Esophagus (tissue), 2 donors: ENCODE results near the gene C1QC. TPM values are rescaled to one million over a fixed set of nuclear protein-coding genes. Genes with fewer than 3 reads are reported as not detected.

Experiments used
- H3K27ac ChIP-seq, 2 donors: one replicate each; pipeline ENCODE4 v1.5.1; 2013; ENCODE audit warnings: low read depth in 2 of 2, mild to moderate bottlenecking in 2 of 2, inconsistent platforms in 1 of 2, low read length in 1 of 2, moderate library complexity in 1 of 2
- H3K27me3 ChIP-seq, 2 donors: one replicate each; pipeline ENCODE4 v1.6.1; 2013; ENCODE audit warnings: low read length in 2 of 2, control low read depth in 1 of 2, mild to moderate bottlenecking in 1 of 2; ENCODE audit not compliant: insufficient read depth in 2 of 2, control insufficient read depth in 1 of 2
- H3K36me3 ChIP-seq, 2 donors: one replicate each; pipeline ENCODE4 v1.6.1; 2013; ENCODE audit warnings: low read length in 1 of 2; ENCODE audit not compliant: control insufficient read depth in 2 of 2, insufficient read depth in 2 of 2
- H3K4me1 ChIP-seq, 2 donors: one replicate each; pipeline ENCODE4 v1.6.1; 2013; ENCODE audit warnings: low read length in 1 of 2; ENCODE audit not compliant: control insufficient read depth in 2 of 2, insufficient read depth in 2 of 2
- H3K4me3 ChIP-seq, 2 donors: one replicate each; pipeline ENCODE4 v1.5.1; 2013; ENCODE audit warnings: low read length in 2 of 2, mild to moderate bottlenecking in 2 of 2, low read depth in 1 of 2, moderate library complexity in 1 of 2
- H3K9me3 ChIP-seq, 2 donors: one replicate each; pipeline ENCODE4 v1.6.1; 2013; ENCODE audit warnings: mild to moderate bottlenecking in 2 of 2, low read depth in 1 of 2, low read length in 1 of 2, moderate library complexity in 1 of 2; ENCODE audit not compliant: control insufficient read depth in 2 of 2, insufficient read depth in 1 of 2
- WGBS, 2 donors: extraction: QIAGEN DNeasy Blood & Tissue Kit; methylation state at CpG; one replicate each; pipeline ENCODE4 v1.1.7; 2013; 5-methylcytosine and 5-hydroxymethylcytosine counted together
- polyA plus RNA-seq, 2 donors: library from polyadenylated mRNA; stranded (reverse); fragments of 200-250 nt; gene quantifications; one replicate each; pipeline ENCODE4 v1.2.3, GENCODE V29; 2013
- donor health status: healthy with polysubstance abuse.
- donor health status: Bipolar disorder and iron deficiency.

The C1QC gene
- polyA plus RNA-seq, 2 donors: 9.4 to 18.5 TPM

GRCh38 chr1:22687191-22687590 is 43.8 kb downstream of the C1QC start:
- H3K36me3 ChIP-seq: no peaks in the 10 kb centered on the region
- peaks cover 0 to 3% of the 10 kb centered on the region in 2 donors for H3K27me3 ChIP-seq
- H3K4me1 ChIP-seq: no peaks in the 10 kb centered on the region
- H3K4me3 ChIP-seq: no peak overlapping the region
- H3K9me3 ChIP-seq: no peaks in the 10 kb centered on the region
- WGBS, 2 donors: 81 to 86% methylated on average over 2 of the region's 2 CpGs
- H3K27ac ChIP-seq: no peak overlapping the region

- Histone ChIP-seq H3K4me1 (no peaks in the 10 kb centered on the region), H3K9me3 (no peaks in the 10 kb centered on the region), H3K4me3 (no peak overlapping the region), H3K36me3 (no peaks in the 10 kb centered on the region), H3K27ac (no peak overlapping the region), H3K27me3 (peaks cover 0 to 3% of the 10 kb centered on the region in 2 donors)
These were observed 45.0 kb downstream of the C1QC start for GRCh38 chr1:22688466-22688865.

- H3K27me3 ChIP-seq: peaks cover 0 to 3% of the 10 kb centered on the region in 2 donors
- H3K4me1 ChIP-seq: no peaks in the 10 kb centered on the region
- no peak overlapping the region for H3K27ac ChIP-seq
- H3K36me3 ChIP-seq: no peaks in the 10 kb centered on the region
- no peak overlapping the region for H3K4me3 ChIP-seq
- H3K9me3 ChIP-seq: no peaks in the 10 kb centered on the region
- 55 to 66% methylated on average over 11 of the region's 11 CpGs for WGBS, 2 donors
These were observed 46.1 kb downstream of the C1QC start for GRCh38 chr1:22689505-22689904.

GRCh38 chr1:22691031-22691753 is 47.8 kb downstream of the C1QC start:
- Histone ChIP-seq H3K27me3 (peaks cover 0 to 3% of the 10 kb centered on the region in 2 donors), H3K9me3 (no peaks in the 10 kb centered on the region), H3K27ac (no peak overlapping the region), H3K36me3 (no peaks in the 10 kb centered on the region), H3K4me3 (no peak overlapping the region), H3K4me1 (no peaks in the 10 kb centered on the region)
- 70 to 72% methylated on average over 13 of the region's 13 CpGs for WGBS, 2 donors

- Histone ChIP-seq H3K9me3 (no peaks in the 10 kb centered on the region), H3K4me1 (no peaks in the 10 kb centered on the region), H3K4me3 (no peak overlapping the region), H3K27me3 (no peaks in the 10 kb centered on the region), H3K27ac (no peak overlapping the region), H3K36me3 (no peaks in the 10 kb centered on the region)
- 86 to 88% methylated on average over 5 of the region's 5 CpGs for WGBS, 2 donors
These were observed 50.7 kb downstream of the C1QC start for GRCh38 chr1:22694172-22694571.

- 69 to 81% methylated on average over 3 of the region's 3 CpGs for WGBS, 2 donors
- Histone ChIP-seq H3K4me3 (no peak overlapping the region), H3K27ac (no peak overlapping the region), H3K4me1 (no peaks in the 10 kb centered on the region), H3K9me3 (no peaks in the 10 kb centered on the region), H3K27me3 (no peaks in the 10 kb centered on the region), H3K36me3 (no peaks in the 10 kb centered on the region)
These were observed 53.2 kb downstream of the C1QC start for GRCh38 chr1:22696610-22697009.

Other genes with a start within 250 kb of the C1QC start
- gene ZBTB40, start 191.8 kb upstream of the C1QC start, polyA plus RNA-seq: 1 to 10 TPM; 3.7 to 5.3 TPM
- gene EPHA8, start 80.1 kb upstream of the C1QC start, polyA plus RNA-seq: under 1 TPM; 0.01 to 0.06 TPM
- 10 to 100 TPM; 14.6 to 25.9 TPM for gene C1QA, start 7.0 kb upstream of the C1QC start, polyA plus RNA-seq
- gene C1QB, start 9.6 kb downstream of the C1QC start, polyA plus RNA-seq: 10 to 100 TPM; 12.8 to 29.1 TPM
- under 1 TPM; 0.08 to 0.16 TPM for gene EPHB2, start 67.2 kb downstream of the C1QC start, polyA plus RNA-seq